ENCODE results near the gene ELOF1. TPM values are rescaled to one million over a fixed set of nuclear protein-coding genes. Genes with fewer than 3 reads are reported as not detected.
"Not testable (repeated sequence)": the region's sequence is repeated elsewhere in the genome, so short reads cannot be mapped to it uniquely, and the experiment has no call there.

Gene ELOF1
- total RNA-seq, 1 donor = 56.3 TPM

GRCh38 chr19:11573354-11573753 is 14.3 kb upstream of the ELOF1 start:
- DNase-seq (ENCODE audit: low read depth in 2 of 3, low spot score in 2 of 3) = not testable (repeated sequence)

GRCh38 chr19:11570039-11570462 is 11.0 kb upstream of the ELOF1 start:
- peak in 2 of 3 donors; percentile 79 to 91 for DNase-seq (ENCODE audit: low read depth in 2 of 3, low spot score in 2 of 3)

GRCh38 chr19:11566164-11566563 is 7.1 kb upstream of the ELOF1 start:
- no peak for DNase-seq (ENCODE audit: low read depth in 2 of 3, low spot score in 2 of 3)

- DNase-seq (ENCODE audit: low read depth in 2 of 3, low spot score in 2 of 3) = not testable (repeated sequence)
Measured at GRCh38 chr19:11565649-11565980, 6.6 kb upstream of the ELOF1 start.

GRCh38 chr19:11564082-11564807 is 5.2 kb upstream of the ELOF1 start:
- not testable (repeated sequence) for DNase-seq (ENCODE audit: low read depth in 2 of 3, low spot score in 2 of 3)

GRCh38 chr19:11563532-11563931 is 4.5 kb upstream of the ELOF1 start:
- no peak for DNase-seq (ENCODE audit: low read depth in 2 of 3, low spot score in 2 of 3)

- DNase-seq (ENCODE audit: low read depth in 2 of 3, low spot score in 2 of 3) = peak; percentile 34 to 92 (median 86)
Measured at GRCh38 chr19:11560404-11561051, 1.5 kb upstream of the ELOF1 start.

GRCh38 chr19:11556634-11557420 is 2.2 kb downstream of the ELOF1 start:
- no peak for DNase-seq (ENCODE audit: low read depth in 2 of 3, low spot score in 2 of 3)

GRCh38 chr19:11555246-11555645 is 3.8 kb downstream of the ELOF1 start:
- DNase-seq (ENCODE audit: low read depth in 2 of 3, low spot score in 2 of 3) = no peak

- DNase-seq (ENCODE audit: low read depth in 2 of 3, low spot score in 2 of 3) = no peak
Measured at GRCh38 chr19:11554160-11554559, 4.9 kb downstream of the ELOF1 start.

GRCh38 chr19:11552666-11553372 is 6.2 kb downstream of the ELOF1 start:
- DNase-seq (ENCODE audit: low read depth in 2 of 3, low spot score in 2 of 3) = no peak

GRCh38 chr19:11551603-11552235 is 7.3 kb downstream of the ELOF1 start:
- DNase-seq (ENCODE audit: low read depth in 2 of 3, low spot score in 2 of 3) = no peak

- no peak for DNase-seq (ENCODE audit: low read depth in 2 of 3, low spot score in 2 of 3)
Measured at GRCh38 chr19:11550265-11550664, 8.8 kb downstream of the ELOF1 start.

- no peak for DNase-seq (ENCODE audit: low read depth in 2 of 3, low spot score in 2 of 3)
Measured at GRCh38 chr19:11549386-11549953, 9.6 kb downstream of the ELOF1 start.

- DNase-seq (ENCODE audit: low read depth in 2 of 3, low spot score in 2 of 3) = no peak
Measured at GRCh38 chr19:11547929-11548700, 10.9 kb downstream of the ELOF1 start.

- no peak for DNase-seq (ENCODE audit: low read depth in 2 of 3, low spot score in 2 of 3)
Measured at GRCh38 chr19:11541238-11541637, 17.8 kb downstream of the ELOF1 start.

- no peak for DNase-seq (ENCODE audit: low read depth in 2 of 3, low spot score in 2 of 3)
Measured at GRCh38 chr19:11540645-11541044, 18.4 kb downstream of the ELOF1 start.

GRCh38 chr19:11539495-11540365 is 19.3 kb downstream of the ELOF1 start:
- DNase-seq (ENCODE audit: low read depth in 2 of 3, low spot score in 2 of 3) = no peak

Measured in hematopoietic multipotent progenitor cell (in vitro differentiated cells).